Thymus (tissue), 11 donors: ENCODE data around the gene LSM5. TPM values are rescaled to one million over a fixed set of nuclear protein-coding genes. Genes with fewer than 3 reads are reported as not detected.
"Not testable (repeated sequence)": the region's sequence is repeated elsewhere in the genome, so short reads cannot be mapped to it uniquely, and the experiment has no call there.

Source experiments
- DNase-seq, 9 donors: peaks; one replicate each; pipeline ENCODE4 v3.0.0-alpha.2; 2013; ENCODE audit warnings: low spot score in 9 of 9, low read depth in 6 of 9, missing footprints in 1 of 9
- H3K27ac ChIP-seq, 2 donors: one replicate each; pipeline ENCODE4 v1.5.1; 2013; ENCODE audit warnings: control low read depth in 1 of 2, low read depth in 1 of 2, low read length in 1 of 2, mild to moderate bottlenecking in 1 of 2, moderate library complexity in 1 of 2
- H3K27me3 ChIP-seq, 2 donors: one replicate each; pipeline ENCODE4 v1.5.1; 2013; ENCODE audit warnings: low read length in 1 of 2; ENCODE audit not compliant: control insufficient read depth in 2 of 2, insufficient read depth in 1 of 2
- H3K36me3 ChIP-seq, 2 donors: one replicate each; pipeline ENCODE4 v1.5.1; 2013; ENCODE audit warnings: low read length in 1 of 2, mild to moderate bottlenecking in 1 of 2, moderate library complexity in 1 of 2; ENCODE audit not compliant: control insufficient read depth in 2 of 2, insufficient read depth in 2 of 2
- H3K4me1 ChIP-seq, 2 donors: one replicate each; pipeline ENCODE4 v1.5.1; 2013; ENCODE audit warnings: low read length in 2 of 2; ENCODE audit not compliant: control insufficient read depth in 2 of 2, insufficient read depth in 2 of 2
- H3K4me3 ChIP-seq, 2 donors: one replicate each; pipeline ENCODE4 v1.5.1; 2013; ENCODE audit warnings: low read length in 2 of 2, control low read depth in 1 of 2, mild to moderate bottlenecking in 1 of 2
- H3K9me3 ChIP-seq, 2 donors: one replicate each; pipeline ENCODE4 v1.5.1; 2013; ENCODE audit warnings: low read length in 1 of 2, mild to moderate bottlenecking in 1 of 2; ENCODE audit not compliant: control insufficient read depth in 2 of 2, insufficient read depth in 1 of 2
- WGBS: extraction: QIAGEN DNeasy Blood & Tissue Kit; methylation state at CpG from one replicate; pipeline ENCODE4 v1.1.7; 2013; 5-methylcytosine and 5-hydroxymethylcytosine counted together
- polyA plus RNA-seq: library from polyadenylated mRNA; stranded (reverse); fragments of 200-250 nt; gene quantifications from one replicate; pipeline ENCODE4 v1.2.3, GENCODE V29; 2013
- total RNA-seq: library from RNA; stranded (reverse); fragments of 120-200 nt; gene quantifications from one replicate; pipeline ENCODE4 v1.2.4, GENCODE V29; 2013
- donor health status: healthy.

The LSM5 gene
- total and polyA plus RNA-seq, 2 donors = 93.4 to 168 TPM

DNA sequence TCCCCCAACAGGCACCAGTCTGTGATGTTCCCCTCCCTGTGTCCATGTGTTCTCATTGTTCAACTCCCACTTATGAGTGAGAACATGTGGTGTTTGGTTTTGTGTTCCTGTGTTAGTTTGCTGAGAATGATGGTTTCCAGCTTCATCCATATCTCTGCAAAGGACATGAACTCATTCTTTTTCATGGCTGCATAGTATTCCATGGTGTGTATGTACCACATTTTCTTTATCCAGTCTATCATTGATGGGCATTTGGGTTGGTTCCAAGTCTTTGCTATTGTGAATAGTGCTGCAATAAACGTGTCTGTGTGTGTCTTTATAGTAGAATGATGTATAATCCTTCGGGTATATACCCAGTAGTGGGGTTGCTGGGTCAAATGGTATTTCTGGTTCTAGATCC is 9.6 kb upstream of the LSM5 start:
- not testable (repeated sequence) for DNase-seq, H3K36me3 ChIP-seq, H3K4me1 ChIP-seq, H3K9me3 ChIP-seq, H3K27me3 ChIP-seq, H3K27ac ChIP-seq, H3K4me3 ChIP-seq
- over 99% methylated on average over 2 of the region's 2 CpGs for WGBS

GRCh38 chr7:32496052-32496813 is 6.1 kb upstream of the LSM5 start:
- Histone ChIP-seq H3K27me3 (no peaks in the 10 kb centered on the region), H3K36me3 (peaks cover 0 to 3% of the 10 kb centered on the region in 2 donors), H3K27ac (peak overlapping the region; percentile 97 to 100), H3K4me3 (peak overlapping the region; percentile 65 to 91), H3K9me3 (no peaks in the 10 kb centered on the region), H3K4me1 (peaks cover 4 to 7% of the 10 kb centered on the region in 2 donors)
- DNase-seq = no peak
- 7% methylated on average over 10 of the region's 10 CpGs for WGBS

GRCh38 chr7:32495298-32496051 is 5.3 kb upstream of the LSM5 start, which contains the start of gene AVL9:
Gene AVL9 (plus strand): TSS chr7:32495489. CDS start chr7:32495710, 221 bp downstream.
- H3K4me1 ChIP-seq = peaks cover 4 to 9% of the 10 kb centered on the region in 2 donors
- WGBS = under 1% methylated on average over 66 of the region's 67 CpGs
- no peaks in the 10 kb centered on the region for H3K9me3 ChIP-seq

GRCh38 chr7:32494946-32495297 is 4.7 kb upstream of the LSM5 start:
- Histone ChIP-seq H3K9me3 (no peaks in the 10 kb centered on the region), H3K27me3 (no peaks in the 10 kb centered on the region), H3K4me1 (peaks cover 4 to 9% of the 10 kb centered on the region in 2 donors), H3K27ac (peak overlapping the region; percentile 84 to 85), H3K36me3 (no peaks in the 10 kb centered on the region), H3K4me3 (peak overlapping the region; percentile 72 to 91)
- DNase-seq = no peak
- WGBS = 1% methylated on average over 14 of the region's 14 CpGs

More at GRCh38 chr7:32495298-32496051, 5.3 kb upstream of the LSM5 start, which contains the start of gene AVL9:
- no peaks in the 10 kb centered on the region for H3K36me3 ChIP-seq
- peak within 1 kb of the TSS; percentile 97 to 100 for H3K27ac ChIP-seq
- DNase-seq = peak; percentile 77 to 98 (median 95)
- peak within 1 kb of the TSS; percentile 72 to 91 for H3K4me3 ChIP-seq
- H3K27me3 ChIP-seq = no peaks in the 10 kb centered on the region

DNA sequence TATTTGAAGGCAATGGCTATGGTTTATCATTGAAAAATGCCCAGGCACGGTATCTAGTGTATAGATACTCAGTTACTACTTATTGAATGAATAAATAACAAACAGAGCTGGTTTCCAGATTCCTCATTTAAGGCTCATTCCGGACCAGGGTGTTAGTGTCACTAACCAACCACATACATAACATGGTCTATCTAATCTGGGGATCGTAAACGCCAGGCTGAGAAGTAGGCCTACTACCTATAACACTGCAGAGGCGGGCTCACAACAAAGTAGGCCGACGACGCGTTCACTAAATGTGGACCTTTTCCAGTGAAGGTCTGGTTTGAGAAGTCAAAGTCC is 423 bp downstream of the LSM5 start:
- Histone ChIP-seq H3K36me3 (peaks cover 5 to 19% of the 10 kb centered on the region in 2 donors), H3K4me1 (peaks cover 4 to 8% of the 10 kb centered on the region in 2 donors), H3K27me3 (no peaks in the 10 kb centered on the region), H3K9me3 (no peaks in the 10 kb centered on the region), H3K27ac (peak overlapping the region in 1 of 2 donors; percentile 90), H3K4me3 (peak overlapping the region; percentile 60 to 75)
- no peak for DNase-seq
- 2% methylated on average over 9 of the region's 9 CpGs for WGBS

DNA sequence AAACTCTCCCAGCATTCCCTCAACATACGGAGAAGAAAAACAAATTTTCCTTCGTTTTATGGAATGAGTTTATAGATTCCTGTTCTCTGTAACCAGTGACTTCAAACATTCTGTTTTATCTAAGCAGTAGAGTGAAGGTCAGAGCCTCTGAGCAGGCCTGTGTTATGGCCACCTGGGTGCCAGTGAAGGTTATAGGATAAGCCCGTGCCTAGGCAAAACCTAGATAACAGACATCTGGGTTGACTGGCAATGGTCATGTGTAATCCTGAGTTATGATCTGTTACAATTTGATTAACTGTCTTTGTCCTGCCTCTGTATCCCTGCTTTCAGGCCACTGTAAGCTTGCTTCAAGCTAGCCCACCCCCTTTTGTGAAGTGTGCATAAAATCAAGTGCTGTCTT is 8.3 kb downstream of the LSM5 start:
- Histone ChIP-seq H3K36me3 (peaks cover 2 to 8% of the 10 kb centered on the region in 2 donors), H3K4me3 (no peak overlapping the region), H3K27ac (no peak overlapping the region), H3K4me1 (no peaks in the 10 kb centered on the region), H3K9me3 (no peaks in the 10 kb centered on the region), H3K27me3 (no peaks in the 10 kb centered on the region)
- no peak for DNase-seq
- WGBS = 94% methylated on average over 3 of the region's 3 CpGs

DNA sequence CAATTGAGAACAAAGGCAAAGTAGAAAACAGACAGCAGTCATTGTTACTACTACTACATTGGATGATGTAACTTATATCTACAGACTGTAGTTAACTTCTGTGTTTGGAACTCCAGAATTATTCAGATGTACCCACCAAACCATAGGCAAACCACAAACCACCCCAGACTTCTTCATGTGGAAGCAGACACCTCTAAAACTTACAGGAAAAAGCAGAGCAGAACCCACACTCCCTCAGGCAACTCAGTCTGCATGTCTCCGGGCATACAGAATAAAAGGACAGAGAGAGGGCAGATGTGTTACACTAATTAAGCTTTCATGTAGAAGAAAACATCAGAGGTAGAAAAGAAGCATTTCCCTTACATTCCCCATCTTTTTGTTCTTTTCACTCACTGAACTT is 9.0 kb downstream of the LSM5 start:
- H3K9me3 ChIP-seq = no peaks in the 10 kb centered on the region
- 7% methylated on average over 1 of the region's 1 CpG for WGBS
- H3K27ac ChIP-seq = no peak overlapping the region
- H3K27me3 ChIP-seq = no peaks in the 10 kb centered on the region
- peaks cover 2 to 5% of the 10 kb centered on the region in 2 donors for H3K36me3 ChIP-seq
- H3K4me1 ChIP-seq = no peaks in the 10 kb centered on the region
- H3K4me3 ChIP-seq = no peak overlapping the region
- DNase-seq = peak in 1 of 9 donors; percentile 21

DNA sequence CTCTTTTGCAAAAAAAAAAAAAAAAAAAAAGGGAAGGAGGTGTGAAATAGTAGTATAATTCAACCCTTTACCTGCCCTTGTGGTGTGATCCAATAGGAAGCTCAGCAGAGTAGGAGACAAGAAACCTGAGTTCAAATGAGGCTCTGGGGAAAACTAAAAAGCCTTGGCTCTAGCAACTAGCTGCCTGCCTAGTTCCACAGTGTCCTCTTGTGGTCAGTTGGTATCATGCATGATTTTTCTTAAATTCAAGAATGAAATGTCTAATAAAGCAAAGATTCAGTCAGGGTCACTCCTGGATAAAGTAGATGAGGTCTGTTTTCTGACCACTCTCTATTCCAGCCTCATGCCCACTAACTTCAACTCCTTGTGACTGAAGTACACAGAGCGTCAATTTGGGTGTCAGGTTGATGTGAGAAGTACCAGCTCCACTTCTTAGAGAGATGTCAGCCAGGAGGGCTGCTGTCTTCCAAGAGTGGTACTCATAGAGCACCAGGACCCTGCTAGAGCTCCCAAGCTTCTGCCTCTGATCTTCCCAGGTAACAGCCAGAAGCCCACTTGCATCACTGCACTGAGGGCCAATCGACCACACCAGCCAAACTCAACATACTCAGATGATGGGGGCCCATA is 10.5 kb downstream of the LSM5 start:
- Histone ChIP-seq H3K27ac (no peak overlapping the region), H3K4me1 (no peaks in the 10 kb centered on the region), H3K9me3 (no peaks in the 10 kb centered on the region), H3K36me3 (no peaks in the 10 kb centered on the region), H3K4me3 (no peak overlapping the region), H3K27me3 (no peaks in the 10 kb centered on the region)
- 92% methylated on average over 2 of the region's 2 CpGs for WGBS
- DNase-seq = peak in 2 of 9 donors; percentile 43 to 47

GRCh38 chr7:32477649-32477980 is 12.6 kb downstream of the LSM5 start:
- H3K36me3 ChIP-seq = no peaks in the 10 kb centered on the region
- H3K4me1 ChIP-seq = no peaks in the 10 kb centered on the region
- no peaks in the 10 kb centered on the region for H3K9me3 ChIP-seq
- no peak overlapping the region for H3K27ac ChIP-seq
- no peak for DNase-seq
- no peak overlapping the region for H3K4me3 ChIP-seq
- 98% methylated on average over 1 of the region's 1 CpG for WGBS
- no peaks in the 10 kb centered on the region for H3K27me3 ChIP-seq
